Activated CD4-positive, alpha-beta T cell treated with anti-CD3 and anti-CD28 coated beads, Interleukin-2, amount 50 U/mL, for 16 hours (primary cell): ENCODE data around the gene BTN2A1.

ENCODE experiments used
- DNase-seq: peaks from one replicate; pipeline ENCODE4 v3.0.0-alpha.2; 2020

Gene BTN2A1

DNA sequence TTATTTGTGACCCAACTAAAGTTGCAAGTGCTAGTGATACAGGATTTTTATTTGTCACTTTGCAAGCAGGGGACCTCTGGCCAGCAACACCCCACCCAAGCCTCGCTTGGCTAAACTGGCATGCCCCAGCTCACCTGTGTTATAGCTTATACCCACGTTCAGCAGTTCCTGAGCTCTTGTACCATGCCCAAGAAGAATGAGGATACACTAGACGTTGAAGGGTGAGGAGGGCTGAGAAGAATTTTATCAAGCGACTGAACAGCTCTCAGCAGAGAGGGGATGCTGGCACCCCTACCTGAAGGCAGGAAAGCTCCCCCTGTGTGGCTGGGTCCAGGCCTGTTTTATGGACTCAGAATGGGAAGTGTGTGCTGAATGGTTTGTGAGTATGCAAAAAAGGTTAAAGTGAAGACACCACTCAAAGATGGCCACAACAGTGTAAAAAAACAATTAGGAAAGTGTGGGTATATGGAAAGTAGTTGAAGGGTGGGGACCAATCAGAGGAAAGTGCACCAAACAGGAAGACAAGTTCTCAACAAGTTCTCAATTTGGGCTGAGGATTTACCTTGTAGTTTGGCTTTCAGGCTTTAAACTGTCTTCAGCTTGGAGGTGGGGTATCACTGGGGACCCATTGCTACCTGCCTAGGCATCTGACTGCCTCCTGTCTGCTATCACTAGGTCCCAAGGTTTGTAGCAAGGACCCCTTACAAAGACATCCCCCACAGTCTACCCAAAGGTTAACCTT is 15.0 kb downstream of the BTN2A1 start:
- no peak for DNase-seq

DNA sequence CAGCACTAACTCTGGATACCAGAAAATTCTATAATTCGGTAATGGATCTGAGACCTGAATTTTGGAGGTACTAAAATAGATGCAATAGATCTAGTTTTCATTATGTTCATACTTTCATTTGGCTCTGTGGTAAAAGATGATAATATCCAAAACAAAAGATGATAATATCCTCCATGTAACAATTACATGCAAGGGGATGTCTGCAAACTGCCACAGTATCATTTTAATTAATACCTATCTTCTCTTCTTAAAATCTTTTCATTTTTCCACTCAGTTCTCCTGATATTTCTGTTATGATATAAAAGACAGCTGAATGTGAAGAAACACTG is 15.6 kb downstream of the BTN2A1 start:
- no peak for DNase-seq

DNA sequence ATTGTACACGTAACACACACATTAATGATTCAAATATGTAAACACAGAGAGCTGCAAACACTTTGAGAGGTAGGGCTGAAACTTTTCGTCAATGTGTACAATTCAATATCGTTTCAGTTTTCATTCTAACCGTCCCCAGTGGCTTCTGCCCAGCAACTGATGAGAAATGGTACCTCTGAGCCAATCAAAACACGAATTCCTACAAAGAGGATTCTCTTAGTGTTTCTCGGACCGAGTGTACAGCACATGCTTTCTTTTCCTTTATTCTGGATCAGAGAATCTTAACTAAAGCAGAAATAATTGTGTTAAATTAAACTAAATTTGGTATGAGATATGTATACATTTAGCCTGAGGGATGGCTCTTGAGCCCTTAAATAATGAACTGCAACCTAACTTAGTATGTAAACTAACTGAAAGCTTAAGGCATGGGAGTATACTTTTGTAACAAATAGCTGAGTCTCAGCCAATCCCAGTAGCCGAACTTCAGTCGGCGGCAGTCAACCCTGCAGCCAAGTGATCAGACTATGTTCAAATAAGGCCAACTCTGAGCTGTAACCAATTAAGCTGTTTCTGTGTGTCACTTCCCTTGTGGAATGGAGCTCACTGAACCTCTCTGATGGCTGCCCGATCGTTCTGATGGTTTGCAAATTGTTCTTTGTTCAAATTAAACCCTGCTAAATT is 16.1 kb downstream of the BTN2A1 start:
- peak; percentile 94 for DNase-seq

DNA sequence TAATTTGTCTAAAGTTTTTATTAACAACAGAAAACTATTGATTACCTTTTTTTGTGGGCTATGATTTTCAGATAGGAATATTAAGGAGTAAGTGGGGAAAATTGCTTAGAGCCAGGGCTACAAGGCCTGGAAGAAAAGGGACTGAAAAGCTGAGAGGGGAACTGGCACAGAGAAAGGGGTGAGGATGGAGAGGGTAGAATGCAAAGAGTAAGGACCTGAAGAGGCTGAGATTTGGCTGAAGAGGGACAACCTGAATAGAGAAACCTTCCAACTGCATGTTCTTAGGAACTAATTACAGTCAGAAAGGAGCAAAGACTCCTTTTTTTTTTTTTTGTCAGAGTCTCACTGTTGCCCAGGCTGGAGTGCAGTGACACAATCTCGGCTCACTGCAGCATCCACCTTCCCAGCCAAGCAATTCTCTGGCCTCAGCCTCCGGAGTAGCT is 16.7 kb downstream of the BTN2A1 start:
- DNase-seq = no peak

GRCh38 chr6:26475823-26476729 is 18.3 kb downstream of the BTN2A1 start:
- no peak for DNase-seq

GRCh38 chr6:26476896-26477295 is 19.1 kb downstream of the BTN2A1 start:
- no peak for DNase-seq

DNA sequence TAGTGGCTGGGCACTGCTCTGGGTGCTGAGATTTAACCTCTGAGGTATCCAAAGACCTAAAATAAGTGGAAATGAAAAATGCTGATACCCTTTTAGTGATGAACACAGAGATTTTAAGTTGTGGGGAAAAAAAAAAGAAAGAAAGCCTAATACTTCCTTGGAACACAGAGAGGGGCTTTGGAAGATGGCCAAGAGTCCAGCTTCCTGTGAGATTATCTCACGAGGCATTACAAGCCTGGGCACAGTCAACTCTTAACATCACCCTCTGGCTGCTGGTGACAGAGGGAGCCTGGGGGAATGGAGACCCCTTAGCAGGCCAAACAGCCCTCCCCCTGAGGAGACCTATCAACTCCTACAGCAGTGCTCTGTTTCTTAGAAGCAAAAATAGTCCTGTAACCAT is 19.7 kb downstream of the BTN2A1 start:
- no peak for DNase-seq

DNA sequence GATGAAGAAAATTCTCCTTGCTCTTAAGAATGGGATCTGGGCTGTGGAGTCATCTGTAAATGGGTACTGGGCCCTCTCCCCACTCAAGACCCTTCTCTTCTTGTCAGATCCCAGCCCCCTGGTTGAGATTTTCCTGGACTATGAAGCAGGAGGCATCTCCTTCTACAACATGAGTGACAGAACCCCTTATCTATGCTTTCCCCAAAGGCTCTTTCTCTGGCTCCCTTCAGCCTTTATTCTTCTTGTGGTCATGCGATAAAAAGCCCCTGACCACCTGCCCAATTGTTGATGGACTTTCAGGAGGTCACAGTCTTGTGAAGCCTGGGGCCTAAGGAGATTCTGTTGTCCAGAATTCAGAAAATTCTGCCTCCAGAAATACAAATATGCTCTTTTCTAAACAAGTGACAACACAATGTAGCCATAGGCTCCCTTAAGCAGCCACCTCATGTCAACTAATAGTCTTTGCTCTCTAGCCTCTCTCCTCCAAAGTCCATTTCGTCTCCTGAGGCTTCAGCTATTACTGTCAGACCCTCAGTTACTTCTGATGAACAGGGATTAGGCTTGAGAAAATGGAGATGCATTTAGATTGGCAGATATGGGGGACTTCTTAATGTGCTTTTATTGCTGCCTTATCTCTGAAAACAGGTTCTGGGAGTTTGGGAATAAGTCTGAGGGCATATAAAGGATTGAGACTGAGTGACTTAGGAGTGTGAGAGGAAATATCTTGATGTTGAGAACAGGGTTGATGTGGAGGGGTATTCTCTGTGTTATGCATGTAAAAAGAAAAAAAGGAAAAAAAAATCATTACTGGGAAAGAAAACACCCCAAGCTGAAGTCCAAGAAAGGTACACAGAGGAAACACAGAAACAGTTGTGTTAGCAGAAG is 20.6 kb downstream of the BTN2A1 start:
- no peak for DNase-seq

- no peak for DNase-seq
Observed at GRCh38 chr6:26478985-26479278, 21.2 kb downstream of the BTN2A1 start.

DNA sequence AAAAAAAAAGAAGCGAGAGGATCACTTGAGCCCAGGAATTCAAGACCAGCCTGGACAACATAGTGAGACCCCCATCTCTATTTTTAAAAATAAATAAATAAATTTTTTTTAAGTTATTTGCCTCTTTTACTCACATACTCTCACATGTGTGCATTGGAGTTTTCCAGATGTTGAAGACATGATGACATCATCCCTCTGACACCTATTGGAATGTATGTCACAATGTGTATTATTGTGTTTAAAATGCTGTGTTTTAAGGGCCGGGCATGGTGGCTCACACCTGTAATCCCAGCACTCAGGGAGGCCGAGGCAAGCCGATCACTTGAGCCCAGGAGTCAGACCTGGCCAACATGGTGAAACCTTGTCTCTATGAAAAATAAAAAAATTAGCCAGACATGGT is 24.6 kb downstream of the BTN2A1 start:
- DNase-seq = no peak

- no peak for DNase-seq
Observed at GRCh38 chr6:26483727-26484126, 26.0 kb downstream of the BTN2A1 start.

- DNase-seq = no peak
Observed at GRCh38 chr6:26484161-26484560, 26.4 kb downstream of the BTN2A1 start.

- no peak for DNase-seq
Observed at GRCh38 chr6:26485112-26485780, 27.5 kb downstream of the BTN2A1 start.

- DNase-seq = no peak
Observed at GRCh38 chr6:26486358-26486757, 28.6 kb downstream of the BTN2A1 start.

DNA sequence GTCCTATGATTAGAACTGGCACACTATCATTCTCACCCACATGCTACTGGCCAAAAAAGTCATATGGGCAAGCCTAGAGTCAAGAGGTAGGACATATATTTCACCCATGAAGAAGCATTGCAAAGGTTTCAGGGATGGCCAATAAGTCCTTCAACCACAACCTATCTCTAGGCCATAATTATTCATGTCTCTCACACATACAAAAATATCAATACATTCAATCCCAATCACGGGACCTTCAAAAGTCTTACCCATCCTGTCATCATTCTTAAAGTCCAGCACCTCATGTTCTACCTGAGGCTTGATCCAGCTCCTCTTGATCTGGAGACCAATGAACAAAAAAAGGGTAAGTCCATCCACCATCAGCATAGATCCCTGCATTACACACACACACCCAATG is 29.7 kb downstream of the BTN2A1 start:
- DNase-seq = no peak

DNA sequence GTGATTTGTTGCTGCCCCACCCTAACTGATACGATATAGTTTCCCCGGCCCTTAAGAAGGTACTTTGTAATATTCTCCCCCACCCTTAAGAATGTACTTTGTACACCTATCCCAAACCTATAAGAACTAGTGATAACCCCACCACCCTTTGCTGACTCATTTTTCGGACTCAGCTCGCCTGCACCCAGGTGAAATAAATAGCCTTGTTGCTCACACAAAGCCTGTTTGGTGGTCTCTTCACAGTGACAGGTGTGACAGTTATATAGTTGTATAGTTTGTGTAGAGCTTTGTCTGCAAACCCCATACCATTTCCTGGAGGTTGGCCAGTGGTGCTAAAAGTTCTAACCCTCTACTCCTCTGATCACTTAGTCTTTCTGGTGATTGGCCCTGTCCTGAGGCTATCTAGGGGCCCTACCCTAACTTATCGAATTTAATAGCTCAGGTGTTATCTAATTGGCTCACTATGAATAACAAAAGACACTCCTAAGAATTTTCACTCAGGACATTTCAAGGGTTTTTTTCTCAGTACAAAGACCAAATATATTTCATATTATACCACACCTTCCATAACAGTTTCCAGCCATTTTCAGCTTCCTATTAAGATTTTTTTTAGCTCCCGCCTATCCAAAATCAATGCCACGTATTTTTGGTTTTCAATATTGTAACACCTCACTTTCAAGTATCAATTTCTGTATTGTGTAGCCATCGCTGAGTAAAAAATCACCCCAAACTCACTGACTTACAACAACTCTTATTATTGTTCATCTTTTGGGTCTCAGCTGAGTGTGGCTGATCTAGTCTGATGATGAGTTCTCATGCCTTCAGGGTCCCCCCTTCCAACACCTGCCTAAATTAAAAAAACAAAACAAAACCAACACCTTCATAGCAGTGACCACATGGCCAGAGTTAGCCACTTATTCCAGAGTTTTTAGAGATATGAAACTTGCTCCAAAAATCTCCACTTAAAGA is 32.5 kb downstream of the BTN2A1 start:
- DNase-seq = peak; percentile 25

DNA sequence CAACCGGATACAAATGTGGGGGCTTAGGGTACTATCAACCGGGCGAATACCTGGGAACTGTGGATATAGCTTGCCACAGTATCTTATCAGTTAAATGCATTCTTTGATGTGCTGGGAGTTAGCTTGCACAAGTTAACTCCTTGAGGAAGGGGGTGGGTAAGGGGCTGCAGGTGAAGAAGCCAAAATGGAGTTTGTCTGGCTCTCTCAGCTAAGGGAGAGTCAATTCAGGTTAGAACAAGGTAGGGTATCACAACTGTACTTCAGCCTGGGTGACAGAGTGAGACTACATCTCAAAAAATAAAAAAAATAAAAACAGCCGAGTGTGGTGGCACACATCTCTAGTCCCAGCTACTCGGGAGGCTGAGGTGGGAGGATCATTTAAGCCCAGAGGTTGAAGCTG is 33.8 kb downstream of the BTN2A1 start:
- DNase-seq = no peak

DNA sequence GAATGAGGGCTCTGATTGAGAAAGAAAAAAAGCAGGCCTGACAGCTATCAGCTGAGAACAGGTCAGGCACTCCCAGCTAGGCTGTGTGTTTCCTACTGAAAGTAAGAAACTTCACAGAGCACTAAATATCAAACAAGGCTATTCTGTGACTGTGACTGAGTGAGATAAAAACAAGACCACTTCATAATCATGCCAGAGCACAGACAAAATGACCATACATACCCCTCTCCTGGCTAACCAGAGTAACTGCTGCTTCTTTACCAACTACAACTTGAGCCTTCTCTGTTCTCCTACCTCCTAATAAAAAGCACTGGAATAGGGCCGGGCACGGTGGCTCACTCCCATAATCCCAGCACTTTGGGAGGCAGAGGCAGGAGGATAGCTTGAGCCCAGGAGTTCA is 35.5 kb downstream of the BTN2A1 start:
- DNase-seq = no peak

DNA sequence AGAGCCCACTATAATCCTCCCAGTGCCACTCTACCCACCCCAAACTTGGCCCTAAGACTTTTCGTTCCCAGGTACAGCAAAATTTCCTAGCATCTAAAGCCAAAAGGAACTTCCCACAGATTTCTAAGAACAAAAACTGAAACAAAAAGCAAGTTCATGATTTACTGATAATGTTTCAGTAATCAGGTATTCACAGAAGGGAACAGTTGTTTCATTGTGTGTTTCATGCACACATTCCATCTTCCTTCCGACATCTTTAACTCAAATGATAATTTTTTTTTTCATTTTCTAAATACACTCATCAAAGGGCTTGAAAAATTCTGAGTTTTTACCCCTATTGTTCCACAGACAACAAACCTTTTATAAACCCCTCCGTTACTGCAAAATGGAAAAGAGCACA is 36.4 kb downstream of the BTN2A1 start:
- no peak for DNase-seq

- no peak for DNase-seq
Observed at GRCh38 chr6:26495281-26495680, 37.5 kb downstream of the BTN2A1 start.

DNA sequence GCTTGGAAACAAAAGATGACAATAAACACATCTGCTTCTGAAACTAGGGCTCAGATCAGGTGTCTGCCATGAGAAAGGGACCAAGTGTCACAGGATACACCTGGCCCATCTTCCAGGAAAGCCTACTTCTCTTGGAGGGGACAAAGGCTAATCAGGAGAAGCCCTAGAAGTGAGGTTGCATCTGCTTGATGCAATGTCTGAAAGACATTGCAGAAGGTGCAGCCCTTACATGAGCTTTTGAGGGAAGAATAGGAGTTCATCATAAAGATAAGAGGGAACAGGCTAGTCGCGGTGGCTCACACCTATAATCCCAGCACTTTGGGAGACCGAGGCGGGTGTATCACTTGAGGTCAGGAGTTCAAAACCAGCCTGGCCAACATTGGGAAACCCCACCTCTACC is 39.9 kb downstream of the BTN2A1 start:
- DNase-seq = no peak
